ENCODE data around the gene RSPO3.

DNA sequence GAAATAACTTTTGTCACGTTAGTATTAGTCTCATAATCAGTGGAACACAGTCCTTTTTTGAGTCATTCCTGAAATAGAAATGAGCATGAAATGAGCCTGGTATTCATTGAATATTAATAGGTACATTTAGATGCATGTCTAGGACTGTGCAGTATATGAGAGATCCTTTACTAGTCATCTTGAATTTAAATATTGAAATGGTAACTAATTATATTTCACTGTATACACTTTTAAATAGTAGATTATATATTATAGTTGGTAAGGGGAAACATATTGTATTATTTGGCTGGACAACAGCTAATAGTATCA is 59.4 kb downstream of the RSPO3 start:
- TF ChIP-seq CTCF (IDR thresholded peaks at IDR 0.05; ENCODE audit: insufficient read depth, low read depth, low read length) (no peak), EZH2 (IDR thresholded peaks at IDR 0.05; ENCODE audit: insufficient read depth, low read length) (no peak)
